HEK293 (cell line): ENCODE results near the gene CROCC.

ENCODE experiments used
- BCL11B ChIP-seq: fragments of 450-650 bp; formaldehyde crosslinking; IDR thresholded peaks from 2 replicates; pipeline ENCODE4 v1.5.1; 2016; ENCODE audit warnings: low read depth, missing biosample characterization, missing genetic modification characterization
- CTCF ChIP-seq: fragments of 450-650 bp; formaldehyde crosslinking; IDR thresholded peaks from 2 replicates; pipeline ENCODE4 v1.5.1; 2016; ENCODE audit warnings: missing biosample characterization, missing genetic modification characterization
- SETDB1 ChIP-seq: IDR thresholded peaks from one replicate; pipeline ENCODE4 v1.6.1; 2017; ENCODE audit warnings: mild to moderate bottlenecking, low read length, moderate library complexity, mixed read lengths; ENCODE audit not compliant: insufficient read length
- TCF7L2 ChIP-seq: IDR thresholded peaks from 2 replicates; pipeline ENCODE4 v1.6.1; 2011; ENCODE audit warnings: low read depth, mild to moderate bottlenecking, inconsistent platforms, low read length, moderate library complexity, borderline replicate concordance
- ZNF121 ChIP-seq: fragments of 450-650 bp; formaldehyde crosslinking; IDR thresholded peaks from 2 replicates; pipeline ENCODE4 v1.5.1; 2016; ENCODE audit warnings: missing biosample characterization, missing genetic modification characterization
- ZNF558 ChIP-seq: fragments of 450-650 bp; formaldehyde crosslinking; IDR thresholded peaks from 2 replicates; pipeline ENCODE4 v1.5.1; 2016; ENCODE audit warnings: missing biosample characterization, missing genetic modification characterization
- ZNF658 ChIP-seq: fragments of 450-650 bp; formaldehyde crosslinking; IDR thresholded peaks from 2 replicates; pipeline ENCODE4; 2016; ENCODE audit warnings: missing biosample characterization, missing genetic modification characterization
- ZNF768 ChIP-seq: fragments of 450-650 bp; formaldehyde crosslinking; IDR thresholded peaks from 2 replicates; pipeline ENCODE4 v1.5.1; 2018; ENCODE audit warnings: missing biosample characterization, mild to moderate bottlenecking, missing genetic modification characterization
- ZNF843 ChIP-seq: fragments of 450-650 bp; formaldehyde crosslinking; IDR thresholded peaks from 2 replicates; pipeline ENCODE4 v1.5.1; 2016; ENCODE audit warnings: missing biosample characterization, missing genetic modification characterization

DNA sequence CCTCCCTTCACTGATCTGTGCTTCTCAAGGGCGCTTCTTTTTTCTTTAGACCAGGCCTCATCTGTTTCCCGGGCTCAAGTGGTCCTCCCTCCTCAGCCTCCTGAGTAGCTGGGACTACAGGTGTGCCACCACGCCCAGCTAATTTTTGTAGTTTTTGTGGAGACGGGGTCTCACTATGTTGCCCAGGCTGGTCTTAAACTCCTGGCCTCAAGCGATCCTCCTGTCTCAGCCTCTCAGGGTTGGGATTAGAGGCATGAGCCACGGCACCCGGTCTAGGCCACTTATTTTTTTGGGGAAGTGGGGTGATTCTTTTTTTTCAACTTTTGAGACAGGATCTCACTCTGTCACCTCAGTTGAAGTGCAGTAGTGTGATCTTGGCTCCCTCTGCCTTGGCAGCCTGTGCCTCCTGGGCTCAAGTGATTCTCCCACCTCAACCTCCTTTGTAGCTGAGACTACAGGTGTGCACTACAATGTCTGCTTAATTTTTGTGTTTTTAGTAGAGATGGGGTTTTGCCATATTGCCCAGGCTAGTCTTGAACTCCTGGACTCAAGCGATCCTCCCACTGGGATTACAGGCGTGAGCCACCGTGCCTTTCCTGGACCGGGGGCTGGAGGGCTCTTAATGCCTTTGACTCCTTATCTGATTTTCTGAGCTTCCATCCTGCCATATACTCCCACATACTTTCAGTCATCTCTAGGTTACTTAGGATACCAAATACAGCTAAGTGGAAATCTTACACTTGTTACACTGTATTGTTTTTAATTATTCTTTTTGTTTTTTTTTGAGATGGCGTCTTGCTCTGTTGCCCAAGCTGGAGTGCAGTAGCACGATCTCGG lies 39.8 kb downstream of the CROCC start:
- TF ChIP-seq TCF7L2, result no peak
- no peak for TF ChIP-seq ZNF843
- peak; percentile 96 for TF ChIP-seq ZNF121
- no peak for TF ChIP-seq ZNF768 (tag by site-specific recombination)
- TF ChIP-seq BCL11B (tag by site-specific recombination), result no peak
- TF ChIP-seq ZNF658, result no peak
- no peak for TF ChIP-seq CTCF (tag by site-specific recombination)
- TF ChIP-seq ZNF558 (tag by site-specific recombination), result no peak
- TF ChIP-seq SETDB1, result no peak
